Karpas-422 (cell line): ENCODE results near the gene RGS10. TPM values are rescaled to one million over a fixed set of nuclear protein-coding genes. Genes with fewer than 3 reads are reported as not detected.

Experiments used
- DNase-seq: peaks from one replicate; pipeline ENCODE4 v3.0.0-alpha.2; 2015
- H2AFZ ChIP-seq: fragments of 200-600 bp; sonication (generic); 2 replicates; pipeline ENCODE4 v1.6.1; 2014; ENCODE audit warnings: antibody characterized with exemption, low read length, mixed read lengths
- H3K27ac ChIP-seq: fragments of 200-600 bp; sonication (generic); 2 replicates; pipeline ENCODE4 v1.5.1; 2014; ENCODE audit warnings: mild to moderate bottlenecking, low read length, moderate library complexity
- H3K27me3 ChIP-seq: fragments of 200-600 bp; sonication (generic); 2 replicates; pipeline ENCODE4 v1.6.1; 2014; ENCODE audit warnings: low read length, mixed read lengths
- H3K36me3 ChIP-seq: fragments of 200-600 bp; sonication (generic); 2 replicates; pipeline ENCODE4 v1.6.1; 2014; ENCODE audit warnings: low read length, mixed read lengths; ENCODE audit not compliant: insufficient read depth
- H3K4me1 ChIP-seq: fragments of 200-600 bp; sonication (generic); 2 replicates; pipeline ENCODE4 v1.6.1; 2014; ENCODE audit warnings: mild to moderate bottlenecking, low read length, mixed read lengths
- H3K4me2 ChIP-seq: fragments of 200-600 bp; sonication (generic); 2 replicates; pipeline ENCODE4 v1.6.1; 2014; ENCODE audit warnings: low read length, low read depth, mild to moderate bottlenecking; ENCODE audit not compliant: poor library complexity, severe bottlenecking
- H3K4me3 ChIP-seq: fragments of 200-600 bp; sonication (generic); 2 replicates; pipeline ENCODE4 v1.5.1; 2014; ENCODE audit warnings: mild to moderate bottlenecking, antibody characterized with exemption, low read length, mixed read lengths
- H3K79me2 ChIP-seq: fragments of 200-600 bp; sonication (generic); 2 replicates; pipeline ENCODE4 v1.6.1; 2014; ENCODE audit warnings: mild to moderate bottlenecking, low read length, mixed read lengths
- H3K9ac ChIP-seq: fragments of 200-600 bp; sonication (generic); 2 replicates; pipeline ENCODE4 v1.6.0; 2014; ENCODE audit warnings: low read length
- H3K9me2 ChIP-seq: fragments of 200-600 bp; sonication (generic), shearing (Covaris generic); replicated peaks from 2 replicates; pipeline ENCODE4 v1.6.0; 2014; ENCODE audit warnings: mild to moderate bottlenecking, low read length, moderate library complexity; ENCODE audit not compliant: insufficient read depth
- H3K9me3 ChIP-seq: fragments of 300-700, 200-600 bp; sonication (generic); 2 replicates; pipeline ENCODE4 v1.6.1; 2014; ENCODE audit warnings: low read length, mixed read lengths
- H4K20me1 ChIP-seq: fragments of 200-600 bp; sonication (generic); 2 replicates; pipeline ENCODE4 v1.6.1; 2014; ENCODE audit warnings: mild to moderate bottlenecking, antibody characterized with exemption, low read length, low read depth; ENCODE audit not compliant: insufficient read depth
- total RNA-seq: library from RNA; depleted of rRNA; stranded (reverse); fragments of >200 nt; shearing (Covaris generic); gene quantifications from 2 replicates; pipeline ENCODE4 v1.2.3, GENCODE V29; 2014; ENCODE audit warnings: low replicate concordance

The RGS10 gene
- total RNA-seq, 1 experiment from 2014 or later: 78.0 TPM

DNA sequence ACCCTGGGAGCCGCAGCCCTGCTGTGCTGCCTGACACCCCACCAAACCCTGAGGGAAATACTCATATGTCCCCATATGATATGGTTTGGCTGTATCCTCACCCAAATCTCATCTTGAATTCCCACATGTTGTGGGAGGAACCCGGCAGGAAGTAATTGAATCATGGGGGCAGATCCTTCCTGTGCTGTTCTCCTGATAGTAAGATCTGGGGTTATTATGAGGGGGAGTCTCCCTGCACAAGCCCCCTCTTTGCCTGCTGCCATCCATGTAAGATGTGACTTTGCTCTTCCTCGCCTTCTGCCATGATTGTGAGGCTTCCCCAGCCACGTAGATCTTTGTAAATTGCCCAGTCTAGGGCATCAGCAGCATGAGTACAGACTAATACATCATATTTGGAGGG lies 68.7 kb downstream of the RGS10 start:
- Histone ChIP-seq H3K36me3 (no peaks in the 10 kb centered on the region), H3K9me2 (no peaks in the 10 kb centered on the region), H3K4me1 (peaks cover 53% of the 10 kb centered on the region), H3K79me2 (no peaks in the 10 kb centered on the region), H3K4me3 (no peak overlapping the region), H3K9me3 (no peaks in the 10 kb centered on the region), H3K27me3 (no peaks in the 10 kb centered on the region), H3K27ac (no peak overlapping the region), H3K9ac (no peak overlapping the region), H2AFZ (no peak overlapping the region), H3K4me2 (no peak overlapping the region), H4K20me1 (no peaks in the 10 kb centered on the region)
- no peak for DNase-seq

DNA sequence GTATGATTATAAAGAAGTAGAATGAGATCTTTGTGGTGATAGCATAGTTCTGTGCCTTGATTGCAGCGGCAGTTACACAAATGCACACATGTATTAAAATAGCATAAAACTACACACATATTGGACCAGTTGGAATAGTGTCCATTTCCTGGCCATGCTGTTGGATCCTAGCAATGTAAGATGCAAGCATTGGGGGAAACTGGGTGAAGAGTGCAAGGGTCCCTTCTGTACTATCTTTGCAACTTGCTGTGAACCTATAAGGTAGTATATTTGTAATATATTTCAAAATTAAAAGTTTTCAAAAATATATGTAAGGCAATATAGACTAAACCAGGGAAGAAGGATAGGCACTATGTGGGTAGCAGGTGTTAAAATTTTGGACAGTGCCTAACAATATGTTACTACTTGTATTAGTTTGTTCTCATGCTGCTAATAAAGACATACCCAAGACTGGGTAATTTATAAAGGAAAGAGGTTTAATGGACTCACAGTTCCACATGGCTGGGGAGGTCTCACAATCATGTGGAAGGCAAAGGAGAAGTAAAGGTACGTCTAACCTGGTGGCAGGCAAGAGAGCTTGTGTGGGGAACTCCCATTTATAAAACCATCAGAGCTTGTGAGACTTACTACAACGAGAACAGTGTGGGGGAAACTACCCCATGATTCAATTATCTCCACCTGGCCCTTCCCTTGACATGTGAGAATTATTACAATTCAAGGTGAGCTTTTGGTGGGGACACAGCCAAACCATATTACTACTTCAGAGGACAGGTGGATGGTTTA lies 71.4 kb downstream of the RGS10 start:
- H3K4me3 ChIP-seq: no peak overlapping the region
- no peaks in the 10 kb centered on the region for H3K36me3 ChIP-seq
- no peaks in the 10 kb centered on the region for H3K27me3 ChIP-seq
- H4K20me1 ChIP-seq: no peaks in the 10 kb centered on the region
- H3K9me3 ChIP-seq: no peaks in the 10 kb centered on the region
- H3K9me2 ChIP-seq: no peaks in the 10 kb centered on the region
- no peak overlapping the region for H3K27ac ChIP-seq
- no peaks in the 10 kb centered on the region for H3K79me2 ChIP-seq
- no peak overlapping the region for H2AFZ ChIP-seq
- H3K4me1 ChIP-seq: peaks cover 30% of the 10 kb centered on the region
- no peak overlapping the region for H3K4me2 ChIP-seq
- no peak for DNase-seq
- no peak overlapping the region for H3K9ac ChIP-seq

DNA sequence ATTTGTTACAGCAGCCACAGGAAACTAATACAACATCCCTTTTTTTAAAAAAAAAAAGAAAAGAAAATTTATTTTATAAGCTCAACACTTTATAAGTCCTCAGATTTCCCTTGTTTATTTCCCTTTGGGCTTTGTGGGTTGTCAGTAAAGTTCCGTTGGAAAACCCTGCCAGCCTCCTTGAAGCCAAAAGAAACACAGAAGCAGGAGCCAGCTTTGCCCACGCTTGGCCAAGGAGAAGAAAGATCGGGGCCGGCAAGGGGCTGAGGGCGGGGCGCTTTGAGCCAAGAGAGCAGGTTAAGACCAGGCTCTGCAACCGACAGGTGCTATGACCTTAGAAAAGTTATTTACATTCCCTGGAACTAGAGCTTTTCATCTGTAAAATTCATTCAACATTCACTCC lies 72.7 kb downstream of the RGS10 start:
- H4K20me1 ChIP-seq: no peaks in the 10 kb centered on the region
- no peaks in the 10 kb centered on the region for H3K9me2 ChIP-seq
- no peaks in the 10 kb centered on the region for H3K36me3 ChIP-seq
- no peaks in the 10 kb centered on the region for H3K9me3 ChIP-seq
- peaks cover 26% of the 10 kb centered on the region for H3K4me1 ChIP-seq
- no peak overlapping the region for H3K4me3 ChIP-seq
- DNase-seq: no peak
- H2AFZ ChIP-seq: no peak overlapping the region
- H3K27me3 ChIP-seq: no peaks in the 10 kb centered on the region
- no peaks in the 10 kb centered on the region for H3K79me2 ChIP-seq
- no peak overlapping the region for H3K4me2 ChIP-seq
- H3K9ac ChIP-seq: no peak overlapping the region
- no peak overlapping the region for H3K27ac ChIP-seq

DNA sequence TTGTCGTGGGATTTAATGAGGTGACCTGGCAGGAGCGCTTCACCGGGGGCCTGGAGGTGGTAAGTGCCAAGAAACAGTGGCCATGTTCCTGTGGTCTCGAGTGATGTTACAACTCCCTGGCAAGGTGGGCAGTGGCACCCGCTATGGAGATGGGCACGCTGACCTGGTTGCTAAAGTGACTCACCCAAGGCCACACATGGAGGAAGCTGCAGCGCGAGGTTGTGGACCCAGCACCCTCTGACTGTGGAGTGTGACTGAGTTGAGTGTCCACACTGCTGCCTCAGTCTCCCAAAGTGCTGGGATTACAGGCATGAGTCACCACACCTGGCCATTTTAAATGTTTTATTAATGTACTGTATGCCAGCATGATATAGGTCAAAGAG lies 73.2 kb downstream of the RGS10 start:
- Histone ChIP-seq H3K4me1 (peaks cover 26% of the 10 kb centered on the region), H3K4me2 (no peak overlapping the region), H3K79me2 (no peaks in the 10 kb centered on the region), H4K20me1 (no peaks in the 10 kb centered on the region), H2AFZ (no peak overlapping the region), H3K9ac (no peak overlapping the region), H3K36me3 (no peaks in the 10 kb centered on the region), H3K27me3 (no peaks in the 10 kb centered on the region), H3K9me3 (no peaks in the 10 kb centered on the region), H3K4me3 (no peak overlapping the region), H3K9me2 (no peaks in the 10 kb centered on the region), H3K27ac (no peak overlapping the region)
- DNase-seq: no peak

DNA sequence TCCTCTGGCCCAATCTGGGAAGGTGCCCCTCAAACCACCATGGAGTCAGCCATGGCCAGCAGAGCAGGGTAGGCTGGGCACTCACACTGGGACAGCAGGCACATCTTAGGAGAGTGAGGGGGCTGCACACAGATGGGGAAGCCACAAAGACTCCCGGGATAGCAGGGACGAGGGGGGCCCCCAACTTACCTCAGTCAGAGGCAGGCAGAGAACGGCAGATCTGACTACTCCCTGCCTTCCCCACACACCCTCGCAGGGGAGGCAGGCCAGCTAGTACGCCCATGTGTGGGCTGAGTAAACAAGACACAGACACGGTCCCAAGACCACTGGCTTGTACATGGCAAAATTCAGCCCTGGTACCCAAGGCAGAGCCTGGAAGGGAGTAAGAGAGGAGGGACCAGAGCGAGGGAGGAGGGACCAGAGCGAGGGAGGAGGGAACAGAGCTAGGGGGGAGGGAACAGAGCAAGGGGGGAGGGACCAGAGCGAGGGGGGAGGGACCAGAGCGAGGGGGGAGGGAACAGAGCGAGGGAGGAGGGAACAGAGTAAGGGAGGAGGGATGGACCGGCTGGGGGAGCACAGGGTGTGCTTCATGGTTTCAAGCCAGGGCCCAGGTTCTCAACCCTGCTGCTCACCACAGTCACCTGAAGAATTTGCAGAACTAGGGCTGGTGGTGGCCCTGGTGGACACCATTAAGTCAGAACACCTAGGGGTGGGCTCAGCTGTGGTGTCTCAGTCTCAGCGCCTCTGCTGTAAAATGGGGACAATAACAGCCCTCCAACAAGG lies 73.8 kb downstream of the RGS10 start:
- DNase-seq: peak; percentile 57
- Histone ChIP-seq H3K27ac (no peak overlapping the region), H4K20me1 (no peaks in the 10 kb centered on the region), H3K9me3 (no peaks in the 10 kb centered on the region), H3K79me2 (no peaks in the 10 kb centered on the region), H3K9ac (no peak overlapping the region), H3K27me3 (no peaks in the 10 kb centered on the region), H3K4me2 (no peak overlapping the region), H2AFZ (no peak overlapping the region), H3K36me3 (no peaks in the 10 kb centered on the region), H3K4me3 (no peak overlapping the region), H3K9me2 (no peaks in the 10 kb centered on the region), H3K4me1 (peaks cover 26% of the 10 kb centered on the region)

DNA sequence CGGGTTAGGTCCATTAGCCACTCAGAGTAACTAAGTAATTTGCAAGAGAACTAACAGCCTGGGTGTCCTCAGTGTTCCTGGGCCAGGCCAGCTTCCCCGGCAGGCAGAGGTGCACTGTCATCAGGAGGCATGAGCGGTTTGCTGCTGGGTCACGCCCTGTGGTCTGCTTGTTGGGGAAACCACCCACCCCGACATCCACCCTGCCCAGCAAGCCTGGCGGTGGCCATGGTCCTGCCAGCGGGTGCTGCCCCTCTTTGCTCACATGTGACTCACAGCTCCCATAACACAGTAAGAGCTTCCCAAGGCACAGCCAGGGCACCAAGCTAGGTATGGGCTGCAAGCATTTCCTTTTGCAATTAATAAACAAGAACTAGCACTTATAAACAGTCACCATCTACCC lies 75.9 kb downstream of the RGS10 start:
- no peak overlapping the region for H2AFZ ChIP-seq
- H3K9me3 ChIP-seq: no peaks in the 10 kb centered on the region
- H3K4me3 ChIP-seq: no peak overlapping the region
- no peaks in the 10 kb centered on the region for H3K27me3 ChIP-seq
- H4K20me1 ChIP-seq: no peaks in the 10 kb centered on the region
- H3K9ac ChIP-seq: no peak overlapping the region
- no peak overlapping the region for H3K4me2 ChIP-seq
- H3K9me2 ChIP-seq: no peaks in the 10 kb centered on the region
- H3K79me2 ChIP-seq: no peaks in the 10 kb centered on the region
- 0 out of 2 replicates have a peak, but pooled peaks cover 4% of the 10 kb centered on the region for H3K36me3 ChIP-seq
- H3K4me1 ChIP-seq: peaks cover 20% of the 10 kb centered on the region
- H3K27ac ChIP-seq: no peak overlapping the region
- DNase-seq: no peak

DNA sequence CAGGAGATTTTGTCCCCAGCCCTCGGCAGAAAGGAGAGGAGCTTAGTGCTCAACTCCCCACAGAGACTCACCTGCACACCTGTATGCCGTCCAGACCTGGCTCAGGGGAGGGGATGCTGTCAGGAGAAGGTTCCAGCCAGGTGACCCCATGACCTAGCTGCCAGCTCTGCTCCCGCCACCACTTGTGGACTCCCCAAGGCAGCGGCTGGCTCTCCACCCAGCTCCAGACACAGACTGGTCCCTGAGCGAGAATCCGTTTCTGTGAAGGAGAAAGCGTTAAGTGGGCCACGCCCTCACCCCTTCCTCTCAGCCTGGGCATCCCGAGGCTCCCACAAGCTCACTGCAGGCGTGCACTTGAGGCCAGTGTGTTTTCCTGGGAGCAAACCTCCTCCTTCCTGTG lies 76.4 kb downstream of the RGS10 start:
- Histone ChIP-seq H3K9me3 (no peaks in the 10 kb centered on the region), H3K9ac (no peak overlapping the region), H3K4me3 (no peak overlapping the region), H3K36me3 (0 out of 2 replicates have a peak, but pooled peaks cover 4% of the 10 kb centered on the region), H3K4me1 (peaks cover 26% of the 10 kb centered on the region), H3K27me3 (no peaks in the 10 kb centered on the region), H3K9me2 (no peaks in the 10 kb centered on the region), H3K27ac (no peak overlapping the region), H4K20me1 (no peaks in the 10 kb centered on the region), H3K4me2 (no peak overlapping the region), H2AFZ (no peak overlapping the region), H3K79me2 (no peaks in the 10 kb centered on the region)
- DNase-seq: no peak

DNA sequence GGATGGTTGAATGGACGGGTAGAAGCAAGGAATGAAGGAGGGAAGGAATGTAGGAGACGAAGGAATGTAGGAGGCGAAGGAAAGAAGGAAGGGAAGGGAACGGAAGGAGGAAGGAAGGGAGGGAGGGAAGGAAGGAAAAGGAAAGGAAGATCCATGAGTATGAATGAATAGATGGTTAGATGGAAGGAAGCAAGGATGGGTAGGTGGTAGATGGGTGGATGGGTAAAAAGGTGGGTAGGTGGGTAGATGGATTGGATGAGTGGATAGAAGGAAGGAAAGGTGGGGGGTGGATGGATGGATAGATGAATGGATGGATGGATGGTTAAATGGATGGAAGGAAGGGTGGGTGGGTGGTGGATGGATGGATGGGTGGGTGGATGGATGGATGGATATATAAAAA lies 77.4 kb downstream of the RGS10 start:
- H3K4me2 ChIP-seq: no peak overlapping the region
- H3K9me3 ChIP-seq: no peaks in the 10 kb centered on the region
- H3K9me2 ChIP-seq: no peaks in the 10 kb centered on the region
- H3K79me2 ChIP-seq: no peaks in the 10 kb centered on the region
- H3K27ac ChIP-seq: no peak overlapping the region
- no peak overlapping the region for H3K9ac ChIP-seq
- no peak overlapping the region for H3K4me3 ChIP-seq
- H3K36me3 ChIP-seq: 0 out of 2 replicates have a peak, but pooled peaks cover 4% of the 10 kb centered on the region
- H3K27me3 ChIP-seq: no peaks in the 10 kb centered on the region
- H2AFZ ChIP-seq: no peak overlapping the region
- peaks cover 32% of the 10 kb centered on the region for H3K4me1 ChIP-seq
- no peaks in the 10 kb centered on the region for H4K20me1 ChIP-seq
- DNase-seq: no peak
